Activated gamma-delta T cell treated with anti-CD3 and anti-CD28 coated beads, Interleukin-2, amount 50 U/mL, for 16 hours (primary cell): ENCODE measurements around the gene SHISA9.

ENCODE experiments used
- DNase-seq: peaks from one replicate; pipeline ENCODE4 v3.0.0-alpha.2; 2020; ENCODE audit warnings: low read depth

The SHISA9 gene

GRCh38 chr16:13076878-13077277 lies 175.5 kb downstream of the SHISA9 start:
- DNase-seq: no peak

DNA sequence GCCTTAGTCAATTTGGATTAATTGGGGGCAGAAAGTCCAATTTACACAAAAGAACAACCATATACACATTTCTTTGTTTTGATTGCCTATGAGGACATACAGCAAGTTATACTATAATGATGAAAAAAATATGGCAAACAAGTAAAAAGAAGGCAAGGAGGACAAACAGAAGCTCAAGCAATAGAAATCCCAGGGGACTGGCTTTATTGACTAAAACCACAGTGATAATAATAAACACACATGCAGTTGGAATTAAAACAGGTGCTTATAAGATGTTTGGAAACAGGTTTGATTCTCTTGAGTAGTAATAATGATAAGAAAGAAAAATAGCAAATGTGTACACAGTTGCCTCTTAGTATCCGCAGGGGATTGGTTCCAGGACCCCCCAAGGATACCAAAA lies 176.4 kb downstream of the SHISA9 start:
- no peak for DNase-seq

- no peak for DNase-seq
Observed at GRCh38 chr16:13080531-13080930, 179.1 kb downstream of the SHISA9 start.

- no peak for DNase-seq
Observed at GRCh38 chr16:13081825-13082331, 180.5 kb downstream of the SHISA9 start.

DNA sequence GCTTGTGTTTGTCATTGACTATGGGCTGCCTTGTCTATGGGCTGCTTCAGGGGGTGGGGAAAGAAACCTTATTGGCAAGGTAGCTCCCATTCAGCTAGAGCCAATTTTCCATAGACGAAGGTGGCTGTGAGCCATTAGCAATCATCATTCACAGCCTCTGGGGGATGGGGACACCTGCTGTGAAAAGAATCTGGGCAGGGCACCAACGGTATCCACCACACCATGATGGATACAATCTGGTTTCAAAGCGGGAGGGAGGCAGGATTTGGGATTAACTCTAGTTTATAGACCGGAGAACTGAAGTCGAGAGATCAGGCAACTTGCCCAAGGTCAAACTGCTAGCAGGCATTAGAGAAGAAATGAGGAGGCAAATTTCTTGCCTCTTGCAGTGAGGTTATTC lies 182.3 kb downstream of the SHISA9 start:
- no peak for DNase-seq

DNA sequence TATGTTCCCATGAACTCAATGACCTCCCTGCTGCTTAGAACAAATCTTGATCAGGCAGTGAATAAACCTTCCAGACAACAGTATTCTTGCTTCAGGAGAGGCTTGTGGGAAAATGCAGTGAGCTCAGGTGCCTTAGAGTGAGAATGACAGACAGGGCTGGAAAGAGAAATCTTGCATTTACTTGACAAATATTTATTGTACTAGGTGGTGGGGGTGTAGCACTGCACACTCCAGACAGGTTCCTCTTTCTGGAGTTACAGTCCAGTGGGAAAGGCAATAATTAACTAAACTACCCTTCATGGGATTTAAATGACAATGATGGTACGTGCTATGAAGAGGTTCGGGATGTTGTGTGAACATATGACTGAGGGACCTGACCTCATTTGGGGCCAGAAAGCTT lies 182.9 kb downstream of the SHISA9 start:
- no peak for DNase-seq

DNA sequence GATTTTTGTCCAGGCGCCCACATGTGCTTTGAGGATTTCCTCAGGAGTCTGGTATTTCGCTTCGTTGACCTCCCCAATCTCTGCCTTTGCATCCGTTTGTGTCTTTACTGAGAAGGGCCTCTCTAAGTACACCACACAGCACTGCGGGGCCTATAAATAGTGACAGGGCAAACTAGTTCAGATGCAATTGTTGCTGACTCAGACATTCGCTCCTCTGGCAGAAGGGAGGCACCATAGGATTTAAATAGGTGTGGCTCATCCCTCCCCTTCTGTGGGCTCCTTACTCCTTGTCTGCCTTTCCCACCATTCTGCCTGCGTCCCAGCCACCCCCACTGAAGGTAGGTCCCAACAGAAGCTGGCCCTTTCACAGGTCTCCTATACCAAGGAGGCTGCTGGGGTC lies 192.3 kb downstream of the SHISA9 start:
- no peak for DNase-seq

DNA sequence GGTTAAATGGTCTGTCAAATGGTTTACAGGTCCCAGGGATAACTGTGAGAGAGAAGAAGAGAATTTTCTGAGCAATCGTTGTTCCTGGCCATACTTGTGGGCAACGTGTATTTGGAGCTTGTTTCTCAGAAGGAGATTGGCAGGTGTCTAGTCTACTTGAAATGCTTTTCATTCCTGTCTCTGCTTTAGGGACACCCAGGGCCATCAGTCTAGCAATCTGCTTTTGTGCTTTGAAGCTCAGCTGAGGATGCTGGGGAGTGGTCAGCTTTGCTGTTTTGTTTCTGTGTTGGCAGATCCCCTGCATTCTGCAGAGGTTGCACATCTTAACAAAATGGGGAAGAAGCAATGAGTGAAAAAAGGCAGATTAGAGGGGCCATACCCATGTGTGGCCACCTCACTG lies 193.7 kb downstream of the SHISA9 start:
- DNase-seq: no peak

DNA sequence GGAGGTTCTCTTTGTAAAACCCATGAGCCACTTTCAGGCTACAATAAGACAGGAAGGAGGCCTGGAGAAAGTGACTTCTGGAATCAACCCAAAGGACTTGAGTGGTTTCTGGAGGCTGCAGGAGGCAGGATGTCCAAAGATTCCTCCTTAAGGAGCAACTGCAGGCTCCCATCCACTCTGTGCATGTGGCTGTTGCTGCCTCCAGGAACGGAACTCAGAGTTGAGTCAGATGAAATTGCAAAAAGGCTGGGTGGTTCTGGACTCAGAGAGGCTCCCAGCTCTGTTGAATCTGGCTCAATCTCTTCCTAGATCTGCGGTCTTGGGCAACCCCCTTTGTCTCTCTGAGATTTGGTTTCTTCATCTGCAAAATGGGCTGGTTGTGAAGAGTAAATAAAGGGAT lies 197.1 kb downstream of the SHISA9 start:
- DNase-seq: no peak

- no peak for DNase-seq
Observed at GRCh38 chr16:13099822-13100221, 198.4 kb downstream of the SHISA9 start.

DNA sequence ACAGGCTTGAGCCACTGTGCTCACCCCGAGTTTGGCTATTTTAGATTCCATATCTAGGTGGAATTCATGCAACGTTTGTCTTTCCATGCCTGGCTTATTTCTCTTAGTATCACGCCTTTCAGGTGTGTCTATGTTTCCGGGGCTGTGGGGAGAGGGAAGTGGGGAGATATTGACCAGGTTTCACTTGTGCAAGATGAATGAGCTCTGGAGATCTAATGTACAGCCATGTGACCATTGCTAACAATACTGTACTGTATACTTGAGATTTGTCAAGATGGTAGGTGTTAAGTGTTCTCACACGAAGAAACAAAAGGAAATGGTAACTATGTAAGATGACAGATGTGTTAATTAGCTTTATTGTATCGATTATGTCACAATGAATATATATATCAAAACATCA lies 199.6 kb downstream of the SHISA9 start:
- no peak for DNase-seq

- DNase-seq: no peak
Observed at GRCh38 chr16:13101828-13102227, 200.4 kb downstream of the SHISA9 start.

DNA sequence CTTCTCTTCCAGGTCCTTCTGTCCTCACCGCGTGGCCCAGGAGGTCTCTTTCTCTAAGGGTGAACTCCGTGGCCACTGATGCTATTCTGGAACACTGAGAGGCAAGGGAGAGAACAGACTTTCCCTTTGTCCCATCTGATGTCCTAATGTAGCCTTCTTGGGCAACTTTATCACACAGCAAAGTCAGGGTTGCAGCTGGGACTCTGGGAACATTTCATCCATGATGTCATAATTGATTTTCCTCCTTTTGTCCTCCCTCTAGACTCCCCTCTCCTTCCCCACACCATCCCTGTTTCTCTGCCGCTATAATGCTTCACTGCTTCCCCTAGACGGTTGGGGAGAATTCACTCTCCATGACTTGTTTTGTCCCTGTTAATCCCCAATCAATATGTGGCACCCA lies 201.0 kb downstream of the SHISA9 start:
- no peak for DNase-seq

DNA sequence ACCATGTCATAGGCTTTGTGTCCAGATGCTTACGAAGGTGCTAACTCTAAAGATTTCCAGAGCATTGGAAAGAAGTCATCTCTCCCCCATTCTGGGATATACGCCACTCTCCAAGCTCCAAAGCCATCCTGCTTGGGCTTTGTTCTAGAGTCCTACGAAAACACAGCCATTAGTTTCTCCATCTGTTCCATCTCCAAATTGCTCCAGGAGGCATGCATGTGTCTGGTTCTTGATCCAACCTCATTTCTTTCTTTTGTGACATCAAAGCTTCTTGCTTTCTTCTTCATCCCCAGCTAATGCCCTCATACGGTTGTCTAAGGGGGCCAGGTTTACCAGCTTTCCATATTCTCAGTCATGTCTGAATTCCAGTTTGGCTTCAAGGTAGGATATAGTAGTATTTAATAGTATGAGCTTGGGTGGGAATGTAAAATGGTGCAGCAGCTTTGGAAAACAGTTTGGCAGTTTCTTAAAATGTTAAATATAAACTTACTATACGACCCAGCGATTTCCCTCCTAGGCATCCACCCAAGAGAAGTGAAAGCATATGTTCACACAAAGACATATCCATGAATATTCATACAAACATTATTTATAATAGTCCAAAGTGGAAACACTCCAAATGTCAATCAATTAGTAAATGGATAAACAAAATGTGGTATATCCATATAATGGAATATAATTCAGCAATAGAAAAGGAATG lies 202.6 kb downstream of the SHISA9 start:
- DNase-seq: no peak

GRCh38 chr16:13104772-13105171 lies 203.4 kb downstream of the SHISA9 start:
- no peak for DNase-seq

- DNase-seq: no peak
Observed at GRCh38 chr16:13105427-13105826, 204.0 kb downstream of the SHISA9 start.

GRCh38 chr16:13106464-13106863 lies 205.1 kb downstream of the SHISA9 start:
- no peak for DNase-seq

GRCh38 chr16:13108126-13108525 lies 206.7 kb downstream of the SHISA9 start:
- no peak for DNase-seq

DNA sequence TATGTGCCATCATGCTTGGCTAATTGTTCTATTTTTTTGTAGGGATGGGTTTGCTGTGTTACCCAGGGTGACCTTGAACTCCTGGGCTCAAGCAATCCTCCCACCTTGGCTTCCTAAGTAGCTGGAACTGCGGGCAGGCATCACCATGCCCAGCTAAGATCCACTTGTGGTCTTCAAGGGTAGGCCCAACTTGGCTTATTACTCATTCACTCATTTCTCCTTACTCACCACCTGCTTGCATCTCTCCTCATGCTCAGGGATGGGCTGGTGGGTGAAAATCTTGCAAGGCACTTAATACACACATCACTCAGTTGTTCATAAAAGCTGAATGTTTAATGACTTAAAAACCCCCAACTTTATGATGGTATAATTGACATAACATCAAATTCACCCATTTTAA lies 207.8 kb downstream of the SHISA9 start:
- DNase-seq: no peak

- DNase-seq: no peak
Observed at GRCh38 chr16:13110124-13110796, 208.9 kb downstream of the SHISA9 start.

DNA sequence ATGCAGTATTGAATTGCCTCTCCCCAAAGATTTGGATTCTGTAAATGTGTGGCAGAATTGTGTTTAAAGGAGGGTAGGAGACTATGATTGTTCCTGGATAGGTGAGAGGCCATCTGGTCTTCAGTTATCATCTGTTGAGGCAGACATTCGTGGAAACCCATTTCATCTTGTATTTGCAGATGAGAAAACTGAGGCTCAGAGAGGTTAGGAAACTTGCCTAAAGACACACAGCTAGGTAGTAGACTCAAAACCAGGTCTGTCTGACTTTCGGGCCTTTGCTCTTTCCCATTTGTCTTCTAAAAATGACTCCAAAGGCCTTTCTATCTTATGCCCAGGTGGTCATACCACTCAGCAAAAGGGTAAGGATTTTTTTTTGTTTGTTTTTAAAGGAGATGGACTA lies 210.3 kb downstream of the SHISA9 start:
- no peak for DNase-seq

DNA sequence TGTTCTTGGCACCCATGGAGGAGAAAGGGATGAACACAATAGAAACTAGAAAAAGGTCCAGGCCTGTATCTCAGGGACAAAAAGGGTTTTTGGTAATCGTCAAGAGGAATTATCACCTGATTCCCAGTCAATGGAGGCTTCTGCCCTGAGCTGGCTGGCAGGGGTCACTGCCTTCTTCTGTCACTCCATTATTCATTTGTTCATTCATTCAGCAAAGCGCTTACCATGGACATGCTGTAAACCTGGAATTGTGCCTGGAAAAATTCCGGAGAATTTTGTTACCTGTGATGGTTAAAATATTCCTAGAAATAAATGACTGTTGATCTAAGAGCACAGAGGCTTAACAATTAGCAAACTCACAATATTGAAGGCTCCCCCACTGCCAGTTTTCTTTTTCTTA lies 212.3 kb downstream of the SHISA9 start:
- DNase-seq: no peak

GRCh38 chr16:13118091-13118490 lies 216.7 kb downstream of the SHISA9 start:
- DNase-seq: no peak

DNA sequence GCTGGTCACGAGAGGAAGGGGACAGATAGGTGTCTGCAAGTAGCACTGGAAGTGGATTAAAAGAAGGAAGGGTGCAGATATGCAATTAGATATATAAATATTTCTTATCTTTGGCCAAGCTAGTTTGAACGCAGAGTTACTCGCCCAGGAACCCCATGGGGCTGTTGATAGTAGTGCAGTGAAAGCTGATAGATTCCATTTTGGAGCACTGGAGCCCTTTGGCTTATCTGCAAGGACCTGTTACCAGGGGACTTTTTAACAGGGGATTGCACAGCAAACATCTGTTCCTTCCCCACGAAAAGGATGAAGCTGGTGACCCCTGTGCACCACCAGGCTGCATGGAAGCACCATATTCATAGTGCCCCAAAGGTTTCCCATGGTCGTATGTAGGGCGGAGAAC lies 218.7 kb downstream of the SHISA9 start:
- no peak for DNase-seq
